ENCODE measurements around the gene ALDH3A1. TPM values are rescaled to one million over a fixed set of nuclear protein-coding genes. Genes with fewer than 3 reads are reported as not detected.

Gene ALDH3A1
- total RNA-seq, 5 donors from 2014 or later (not counting 1 experiment from before 2014, with no cell fraction given), result not detected

DNA sequence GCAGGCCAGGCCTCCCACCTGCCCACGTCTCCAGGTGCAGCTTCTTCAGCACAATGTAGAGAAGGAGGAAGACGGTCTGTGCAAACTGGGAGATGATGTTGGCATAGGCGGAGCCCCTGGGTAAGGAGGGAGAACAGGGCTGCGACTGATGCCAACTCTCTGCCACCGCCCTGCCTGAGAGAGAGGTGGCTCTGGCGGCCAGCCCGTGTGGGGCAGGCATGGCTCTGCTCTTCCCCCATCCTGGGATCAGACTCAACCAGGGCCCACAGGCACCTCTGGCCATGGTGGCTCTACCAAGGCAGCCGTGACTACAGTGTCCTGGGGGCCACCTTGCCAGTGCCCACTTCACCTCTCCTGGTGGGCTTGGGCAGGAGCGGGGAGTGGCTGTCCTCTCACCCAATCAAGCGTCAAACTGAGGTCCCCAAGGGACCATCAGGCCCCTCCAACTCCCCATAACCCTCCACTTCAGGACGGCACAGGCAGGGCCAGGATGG is 40.3 kb downstream of the ALDH3A1 start:
- Histone ChIP-seq H3K4me1 (ENCODE audit: control insufficient read depth in 1 of 2, extremely low read depth in 1 of 2, insufficient read depth in 2 of 2, low read length in 2 of 2) (no peaks in the 10 kb centered on the region), H3K27ac (ENCODE audit: low read length) (no peak overlapping the region), H3K36me3 (ENCODE audit: control insufficient read depth in 2 of 2, extremely low read depth in 1 of 2, insufficient read depth in 1 of 2, low read length in 1 of 2) (no peaks in the 10 kb centered on the region), H3K27me3 (replicated peaks in 1 of 2; ENCODE audit: control insufficient read depth in 2 of 2, extremely low read depth in 1 of 2, insufficient read depth in 2 of 2, low read length in 1 of 2) (no peaks in the 10 kb centered on the region), H3K9me3 (no peaks in the 10 kb centered on the region), H3K4me3 (ENCODE audit: control insufficient read depth in 1 of 2, extremely low read depth in 1 of 2, low read length in 1 of 2) (no peak overlapping the region)
- H3K27ac Mint-ChIP-seq, result no peak overlapping the region
- ChIA-PET CTCF (no interaction called here), POLR2A (no interaction called here)
- no peaks in the 10 kb centered on the region for H3K4me1 Mint-ChIP-seq
- no peaks in the 10 kb centered on the region for H3K27me3 Mint-ChIP-seq
- no peaks in the 10 kb centered on the region for H3K9me3 Mint-ChIP-seq
- no peak overlapping the region for H3K4me3 Mint-ChIP-seq
- 89% methylated on average over 11 of the region's 11 CpGs for WGBS (ENCODE audit: insufficient coverage)
- ATAC-seq (replicated peaks in 1 of 4) (no peak), DNase-seq (no peak)
- no peaks in the 10 kb centered on the region for H3K36me3 Mint-ChIP-seq

DNA sequence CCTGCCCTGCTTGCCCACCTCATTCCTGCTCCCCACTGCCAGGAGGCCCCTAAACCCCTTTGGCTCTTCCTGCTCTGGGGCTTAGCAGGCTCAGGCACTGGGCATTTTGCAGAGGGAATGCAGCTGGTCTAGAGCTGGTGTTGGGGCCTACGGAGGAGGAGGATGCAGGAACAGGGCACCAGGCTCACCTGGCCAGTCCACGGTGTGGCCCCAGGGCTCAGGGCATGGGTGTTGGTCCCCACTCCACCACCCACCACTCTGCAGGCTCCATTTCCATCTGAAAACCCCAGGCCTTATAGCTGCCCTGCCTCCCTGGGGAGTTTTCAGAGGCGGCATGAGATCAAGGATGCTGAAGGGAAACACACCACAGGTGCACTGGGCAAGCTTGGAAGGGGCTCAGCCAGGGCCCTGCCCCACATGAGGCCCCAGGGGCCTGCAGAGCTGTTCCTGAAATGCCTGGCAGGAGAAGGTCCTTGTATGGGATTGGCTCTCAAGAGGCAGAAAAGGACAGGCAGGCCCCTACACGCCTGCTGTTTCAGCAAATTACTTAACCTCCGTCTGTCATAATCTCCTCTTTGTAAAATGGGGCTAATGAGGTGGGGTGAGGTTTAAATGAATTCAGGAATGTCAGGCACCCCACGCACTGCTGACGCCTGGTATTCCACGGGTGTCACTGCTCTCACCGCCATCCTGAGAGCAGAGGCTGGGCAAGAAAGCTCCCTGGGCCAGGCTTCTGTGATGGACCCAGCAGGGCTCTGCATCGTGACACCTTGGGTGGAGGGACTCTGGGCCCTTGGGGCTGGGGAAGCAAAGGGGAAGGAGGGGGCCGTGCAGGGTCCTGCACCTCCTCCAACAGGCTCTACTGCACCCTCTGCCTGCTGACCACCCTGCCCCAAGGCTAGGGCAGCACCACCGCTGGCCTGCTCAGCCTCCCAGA is 41.0 kb downstream of the ALDH3A1 start:
- ChIA-PET POLR2A (no interaction called here), CTCF (interaction anchor here in 1 of 2 donors (0.5 kb wide), 1 partner anchor 16 kb away, joined by 4 read pairs; no protein-coding TSS in a partner anchor)
- no peaks in the 10 kb centered on the region for H3K9me3 Mint-ChIP-seq
- DNase-seq, result no peak
- H3K36me3 Mint-ChIP-seq, result no peaks in the 10 kb centered on the region
- Histone ChIP-seq H3K4me1 (ENCODE audit: control insufficient read depth in 1 of 2, extremely low read depth in 1 of 2, insufficient read depth in 2 of 2, low read length in 2 of 2) (no peaks in the 10 kb centered on the region), H3K27me3 (replicated peaks in 1 of 2; ENCODE audit: control insufficient read depth in 2 of 2, extremely low read depth in 1 of 2, insufficient read depth in 2 of 2, low read length in 1 of 2) (no peaks in the 10 kb centered on the region), H3K4me3 (ENCODE audit: control insufficient read depth in 1 of 2, extremely low read depth in 1 of 2, low read length in 1 of 2) (no peak overlapping the region), H3K36me3 (ENCODE audit: control insufficient read depth in 2 of 2, extremely low read depth in 1 of 2, insufficient read depth in 1 of 2, low read length in 1 of 2) (no peaks in the 10 kb centered on the region), H3K27ac (ENCODE audit: low read length) (no peak overlapping the region), H3K9me3 (no peaks in the 10 kb centered on the region)
- no peaks in the 10 kb centered on the region for H3K4me1 Mint-ChIP-seq
- H3K27me3 Mint-ChIP-seq, result no peaks in the 10 kb centered on the region
- H3K4me3 Mint-ChIP-seq, result no peak overlapping the region
- no peak overlapping the region for H3K27ac Mint-ChIP-seq
- WGBS (ENCODE audit: insufficient coverage), result 79% methylated on average over 8 of the region's 12 CpGs
- no peak for ATAC-seq (replicated peaks in 1 of 4)

DNA sequence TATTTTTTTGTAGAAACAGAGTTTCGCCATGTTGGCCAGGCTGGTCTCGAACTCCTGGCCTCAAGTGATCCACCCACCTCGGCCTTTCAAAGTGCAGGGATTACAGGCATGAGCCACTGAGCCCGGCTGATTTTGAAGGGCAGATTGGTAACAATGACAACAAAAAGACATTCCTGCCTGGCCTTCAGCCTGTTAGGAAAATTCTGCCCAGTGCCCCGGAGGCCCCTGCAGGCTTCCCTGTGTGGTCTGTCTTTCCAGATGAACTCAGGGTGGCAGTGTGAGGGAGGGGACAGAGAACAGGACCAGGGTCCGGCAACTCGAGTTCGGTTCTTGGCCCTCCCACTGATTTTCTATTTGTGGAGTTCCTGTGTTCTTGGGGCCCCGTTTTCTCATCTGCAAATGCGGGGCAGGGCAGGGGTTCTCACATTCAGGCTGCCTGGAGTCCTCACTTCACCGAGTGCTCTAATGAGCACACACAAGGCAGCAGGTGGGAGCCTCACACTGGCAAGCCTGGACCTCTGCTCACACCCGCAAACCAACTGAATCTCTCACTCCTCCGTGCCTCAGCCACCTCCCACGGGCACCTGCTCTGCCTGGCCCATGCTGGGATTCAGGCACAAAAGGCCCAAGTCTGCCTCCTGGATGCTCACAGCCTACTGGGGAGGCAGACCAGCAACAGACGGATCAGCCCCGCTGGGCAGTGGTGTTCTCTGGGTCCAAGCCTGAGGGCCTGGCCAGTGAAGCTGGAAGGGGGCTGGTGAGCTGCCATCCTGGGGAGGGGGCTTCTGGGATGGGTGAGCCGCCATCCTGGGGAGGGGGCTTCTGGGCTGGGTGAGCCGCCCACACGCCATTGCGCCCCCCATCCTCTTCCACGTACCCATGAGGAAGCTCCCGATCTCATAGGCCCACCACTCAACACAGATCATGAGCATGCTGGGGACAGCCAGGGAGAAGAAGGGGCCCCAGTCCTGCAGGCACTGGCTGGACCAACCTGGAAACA is 42.0 kb downstream of the ALDH3A1 start:
- WGBS (ENCODE audit: insufficient coverage), result 87% methylated on average over 18 of the region's 22 CpGs
- no peak for ATAC-seq (replicated peaks in 1 of 4)
- CTCF ChIA-PET, result interaction anchor here in 1 of 2 donors (0.5 kb wide), 1 partner anchor 224 kb away, joined by 5 read pairs; no protein-coding TSS in a partner anchor

DNA sequence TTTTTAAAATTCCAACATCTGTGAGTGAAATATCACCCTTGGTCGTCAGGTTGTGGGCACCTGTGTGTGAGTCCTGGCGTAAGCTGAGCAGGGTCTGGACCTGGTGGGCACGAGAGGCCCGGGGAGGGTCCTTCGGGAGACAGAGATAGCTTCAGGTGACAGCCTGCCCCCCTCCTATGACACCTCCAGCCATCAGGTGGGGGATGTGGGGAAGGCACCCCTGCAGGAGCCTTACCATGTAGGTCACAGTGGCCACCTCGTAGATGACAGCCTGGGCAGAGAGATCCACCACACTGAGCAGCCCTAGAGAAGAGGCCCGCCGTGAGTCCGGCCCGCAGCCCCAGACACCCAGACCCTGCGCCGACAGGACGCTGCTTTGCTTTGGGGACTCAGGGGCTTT is 42.9 kb downstream of the ALDH3A1 start:
- no peak overlapping the region for H3K27ac ChIP-seq (ENCODE audit: low read length)
- Mint-ChIP-seq H3K27ac (no peak overlapping the region), H3K4me1 (no peaks in the 10 kb centered on the region)

More for the DNA sequence above, 42.0 kb downstream of the ALDH3A1 start:
- no peaks in the 10 kb centered on the region for H3K4me1 Mint-ChIP-seq
- H3K4me3 Mint-ChIP-seq, result no peak overlapping the region
- POLR2A ChIA-PET, result no interaction called here
- H3K9me3 Mint-ChIP-seq, result no peaks in the 10 kb centered on the region
- no peaks in the 10 kb centered on the region for H3K27me3 Mint-ChIP-seq
- Histone ChIP-seq H3K27ac (ENCODE audit: low read length) (no peak overlapping the region), H3K4me3 (ENCODE audit: control insufficient read depth in 1 of 2, extremely low read depth in 1 of 2, low read length in 1 of 2) (no peak overlapping the region), H3K9me3 (no peaks in the 10 kb centered on the region), H3K36me3 (ENCODE audit: control insufficient read depth in 2 of 2, extremely low read depth in 1 of 2, insufficient read depth in 1 of 2, low read length in 1 of 2) (no peaks in the 10 kb centered on the region), H3K4me1 (ENCODE audit: control insufficient read depth in 1 of 2, extremely low read depth in 1 of 2, insufficient read depth in 2 of 2, low read length in 2 of 2) (no peaks in the 10 kb centered on the region), H3K27me3 (replicated peaks in 1 of 2; ENCODE audit: control insufficient read depth in 2 of 2, extremely low read depth in 1 of 2, insufficient read depth in 2 of 2, low read length in 1 of 2) (no peaks in the 10 kb centered on the region)
- no peak for DNase-seq
- H3K36me3 Mint-ChIP-seq, result no peaks in the 10 kb centered on the region
- H3K27ac Mint-ChIP-seq, result no peak overlapping the region

DNA sequence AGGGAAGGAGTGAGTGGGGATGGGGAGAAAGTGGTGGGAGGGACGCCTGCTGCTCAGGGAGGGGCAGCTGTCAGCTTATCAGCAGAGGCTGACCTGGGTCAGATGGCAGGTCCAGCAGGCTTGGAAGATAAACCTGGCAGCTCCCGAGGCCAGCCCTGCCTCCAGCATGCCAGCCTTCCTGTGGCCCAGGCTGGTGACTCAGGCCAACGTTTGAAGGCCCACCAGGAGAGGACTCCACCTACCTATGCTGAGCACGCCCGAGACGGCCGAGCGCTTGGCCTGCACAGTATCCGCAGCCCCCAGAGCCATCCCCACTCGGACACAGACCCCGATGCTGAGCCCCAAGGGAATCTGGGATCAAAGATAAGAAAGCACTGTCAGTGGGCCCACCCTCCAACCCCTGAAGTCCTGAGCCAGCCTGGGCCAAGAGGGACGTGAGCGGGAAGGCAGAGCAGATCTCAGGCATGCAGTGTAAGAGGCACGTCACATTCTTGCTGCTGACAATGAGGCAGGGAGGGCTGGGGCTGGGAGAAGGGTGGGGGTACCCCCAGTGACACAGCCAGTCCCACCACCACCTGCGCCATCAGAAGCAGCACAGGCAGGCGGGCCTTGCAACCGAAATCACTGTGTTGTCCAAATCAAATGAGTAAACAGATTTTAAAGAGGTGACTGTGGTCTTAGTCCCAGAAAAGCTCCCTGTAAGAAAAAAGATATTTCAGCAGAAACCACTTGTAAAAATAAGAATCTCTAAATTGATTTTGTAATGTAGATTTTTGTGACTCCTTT is 44.1 kb downstream of the ALDH3A1 start:
- H3K27ac ChIP-seq (ENCODE audit: low read length), result no peak overlapping the region
- H3K4me1 ChIP-seq (ENCODE audit: control insufficient read depth in 1 of 2, extremely low read depth in 1 of 2, insufficient read depth in 2 of 2, low read length in 2 of 2), result no peaks in the 10 kb centered on the region
- ATAC-seq (replicated peaks in 1 of 4) (no peak), DNase-seq (no peak)
- Mint-ChIP-seq H3K27ac (no peak overlapping the region), H3K36me3 (no peaks in the 10 kb centered on the region), H3K4me1 (no peaks in the 10 kb centered on the region), H3K4me3 (no peak overlapping the region), H3K9me3 (no peaks in the 10 kb centered on the region), H3K27me3 (no peaks in the 10 kb centered on the region)
- ChIA-PET CTCF (no interaction called here), POLR2A (no interaction called here)
- no peak overlapping the region for H3K4me3 ChIP-seq (ENCODE audit: control insufficient read depth in 1 of 2, extremely low read depth in 1 of 2, low read length in 1 of 2)
- no peaks in the 10 kb centered on the region for H3K27me3 ChIP-seq (replicated peaks in 1 of 2; ENCODE audit: control insufficient read depth in 2 of 2, extremely low read depth in 1 of 2, insufficient read depth in 2 of 2, low read length in 1 of 2)
- WGBS (ENCODE audit: insufficient coverage), result 87% methylated on average over 11 of the region's 17 CpGs
- no peaks in the 10 kb centered on the region for H3K36me3 ChIP-seq (ENCODE audit: control insufficient read depth in 2 of 2, extremely low read depth in 1 of 2, insufficient read depth in 1 of 2, low read length in 1 of 2)
- no peaks in the 10 kb centered on the region for H3K9me3 ChIP-seq

More for the DNA sequence above, 42.9 kb downstream of the ALDH3A1 start:
- CTCF ChIA-PET, result interaction anchor here in 1 of 2 donors (0.5 kb wide), 1 partner anchor 223 kb away, joined by 5 read pairs; no protein-coding TSS in a partner anchor
- no peaks in the 10 kb centered on the region for H3K36me3 Mint-ChIP-seq
- no peaks in the 10 kb centered on the region for H3K9me3 Mint-ChIP-seq
- no peak overlapping the region for H3K4me3 Mint-ChIP-seq
- H3K27me3 Mint-ChIP-seq, result no peaks in the 10 kb centered on the region
- no peak overlapping the region for H3K4me3 ChIP-seq (ENCODE audit: control insufficient read depth in 1 of 2, extremely low read depth in 1 of 2, low read length in 1 of 2)
- ATAC-seq (replicated peaks in 1 of 4), result no peak
- H3K9me3 ChIP-seq, result no peaks in the 10 kb centered on the region
- WGBS (ENCODE audit: insufficient coverage), result 87% methylated on average over 6 of the region's 13 CpGs
- no peaks in the 10 kb centered on the region for H3K4me1 ChIP-seq (ENCODE audit: control insufficient read depth in 1 of 2, extremely low read depth in 1 of 2, insufficient read depth in 2 of 2, low read length in 2 of 2)
- no peaks in the 10 kb centered on the region for H3K36me3 ChIP-seq (ENCODE audit: control insufficient read depth in 2 of 2, extremely low read depth in 1 of 2, insufficient read depth in 1 of 2, low read length in 1 of 2)
- POLR2A ChIA-PET, result no interaction called here
- H3K27me3 ChIP-seq (replicated peaks in 1 of 2; ENCODE audit: control insufficient read depth in 2 of 2, extremely low read depth in 1 of 2, insufficient read depth in 2 of 2, low read length in 1 of 2), result no peaks in the 10 kb centered on the region
- DNase-seq, result no peak
